HL-60 (cell line): ENCODE data around the gene CSF3.

Source experiments
- SPI1 ChIP-seq: IDR thresholded peaks from 2 replicates; pipeline ENCODE4 v1.6.1; 2012; ENCODE audit warnings: low read depth, mild to moderate bottlenecking, borderline replicate concordance
- TF ChIP-seq, protein P1 (sequence below): IDR thresholded peaks from one replicate; pipeline ENCODE4 v1.5.1; 2011; ENCODE audit warnings: low read length, control low read depth, inconsistent platforms; ENCODE audit not compliant: insufficient read depth

DNA sequence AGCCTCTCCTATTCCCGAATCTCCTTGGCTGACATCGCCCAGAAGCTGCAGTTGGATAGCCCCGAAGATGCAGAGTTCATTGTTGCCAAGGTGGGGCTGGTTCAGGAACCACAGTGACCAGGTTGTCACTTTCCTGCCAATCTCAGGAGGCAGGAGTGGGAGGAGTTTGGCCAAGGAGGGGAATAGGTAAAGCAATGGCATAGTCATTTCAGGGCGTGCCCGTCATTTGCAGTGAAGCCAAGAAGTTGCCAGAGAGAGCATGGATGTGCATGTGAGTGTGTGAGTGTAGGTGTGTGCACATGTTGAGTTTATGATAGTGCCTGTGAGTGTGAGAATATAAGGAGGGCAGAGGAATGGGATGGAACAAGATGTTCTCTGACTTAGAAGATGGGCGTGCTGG lies 19.8 kb upstream of the CSF3 start:
- TF ChIP-seq, protein P1, sequence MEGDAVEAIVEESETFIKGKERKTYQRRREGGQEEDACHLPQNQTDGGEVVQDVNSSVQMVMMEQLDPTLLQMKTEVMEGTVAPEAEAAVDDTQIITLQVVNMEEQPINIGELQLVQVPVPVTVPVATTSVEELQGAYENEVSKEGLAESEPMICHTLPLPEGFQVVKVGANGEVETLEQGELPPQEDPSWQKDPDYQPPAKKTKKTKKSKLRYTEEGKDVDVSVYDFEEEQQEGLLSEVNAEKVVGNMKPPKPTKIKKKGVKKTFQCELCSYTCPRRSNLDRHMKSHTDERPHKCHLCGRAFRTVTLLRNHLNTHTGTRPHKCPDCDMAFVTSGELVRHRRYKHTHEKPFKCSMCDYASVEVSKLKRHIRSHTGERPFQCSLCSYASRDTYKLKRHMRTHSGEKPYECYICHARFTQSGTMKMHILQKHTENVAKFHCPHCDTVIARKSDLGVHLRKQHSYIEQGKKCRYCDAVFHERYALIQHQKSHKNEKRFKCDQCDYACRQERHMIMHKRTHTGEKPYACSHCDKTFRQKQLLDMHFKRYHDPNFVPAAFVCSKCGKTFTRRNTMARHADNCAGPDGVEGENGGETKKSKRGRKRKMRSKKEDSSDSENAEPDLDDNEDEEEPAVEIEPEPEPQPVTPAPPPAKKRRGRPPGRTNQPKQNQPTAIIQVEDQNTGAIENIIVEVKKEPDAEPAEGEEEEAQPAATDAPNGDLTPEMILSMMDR, result no peak
- TF ChIP-seq SPI1, result no peak
